ENCODE results near the gene ERCC6L2.

ERCC6L2 gene

DNA sequence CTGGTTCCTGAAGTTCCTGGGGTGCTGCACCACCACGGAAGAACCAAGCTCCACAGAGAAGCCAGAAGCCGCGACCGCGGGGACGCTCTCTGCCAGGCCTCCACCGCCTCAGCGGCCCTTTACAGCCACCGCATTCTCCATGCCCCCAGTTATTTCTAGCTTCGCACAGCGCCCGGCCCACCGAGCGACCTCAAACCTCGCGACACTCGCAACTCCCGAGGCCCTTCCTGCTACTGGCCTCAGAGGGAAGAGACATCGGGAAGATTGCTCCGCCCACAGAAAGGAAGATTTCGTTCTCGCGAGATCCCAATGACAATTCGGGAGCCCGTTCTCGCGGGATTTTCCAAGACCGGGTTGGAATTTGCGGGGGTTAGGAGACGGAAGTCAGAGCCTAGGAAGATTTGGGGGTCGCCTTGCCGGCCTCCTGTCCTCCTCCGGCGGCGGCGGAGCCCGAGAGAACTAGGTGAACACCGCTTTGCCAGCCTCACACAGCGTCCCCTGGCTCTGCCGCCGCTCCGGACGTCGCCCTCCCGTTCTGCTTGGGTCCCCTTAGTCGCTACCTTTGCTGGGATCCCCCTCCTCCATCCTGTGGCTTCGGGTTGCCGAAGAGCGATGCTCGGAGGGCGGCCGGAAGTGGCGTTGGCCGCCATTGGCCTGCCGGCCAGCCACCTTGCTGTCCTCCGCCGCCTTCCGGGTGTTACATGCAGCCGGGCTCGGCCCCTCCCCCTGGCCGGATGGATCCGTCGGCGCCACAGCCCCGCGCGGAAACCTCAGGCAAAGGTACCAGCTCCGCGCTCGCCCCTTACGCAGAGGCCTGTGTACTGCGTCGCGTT, at the start of gene ERCC6L2:
Gene ERCC6L2, plus strand, starts transcription at position 387 of the 833 bp plus-strand sequence. Its CDS starts 348 bp downstream, at position 735.
- peak; percentile 98 for DNase-seq

DNA sequence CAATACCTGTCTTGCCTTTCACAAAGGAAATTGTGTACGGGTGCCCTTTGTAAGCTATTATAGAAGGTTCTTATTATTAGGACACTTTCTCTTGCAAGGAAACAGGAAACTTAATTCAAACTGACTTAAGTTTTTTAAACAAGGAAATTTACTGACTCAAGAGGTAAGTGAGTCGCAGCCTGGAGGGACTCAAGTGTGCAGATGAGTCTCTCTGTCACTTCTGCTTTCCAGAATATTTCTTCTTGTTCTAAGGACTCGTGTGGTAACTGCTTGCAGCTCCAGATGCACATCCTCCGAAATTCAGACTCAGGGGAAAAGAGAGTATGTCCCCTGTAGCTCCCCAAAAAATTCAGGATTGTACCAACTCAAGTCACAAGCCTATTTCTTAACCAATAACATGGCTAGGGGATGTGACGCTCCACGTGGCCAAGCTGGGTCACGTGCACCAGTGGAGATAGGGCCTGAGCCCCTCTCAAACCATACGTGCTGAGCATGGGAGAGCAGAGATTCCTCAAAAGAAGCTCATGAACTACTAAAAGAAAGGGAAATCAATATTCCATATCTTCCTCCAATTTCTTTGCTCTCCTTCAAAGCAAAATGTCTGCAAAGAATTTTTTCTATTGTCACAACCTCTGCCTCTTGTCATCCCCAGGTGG, 49.2 kb upstream of the ERCC6L2 start:
- DNase-seq = no peak

DNA sequence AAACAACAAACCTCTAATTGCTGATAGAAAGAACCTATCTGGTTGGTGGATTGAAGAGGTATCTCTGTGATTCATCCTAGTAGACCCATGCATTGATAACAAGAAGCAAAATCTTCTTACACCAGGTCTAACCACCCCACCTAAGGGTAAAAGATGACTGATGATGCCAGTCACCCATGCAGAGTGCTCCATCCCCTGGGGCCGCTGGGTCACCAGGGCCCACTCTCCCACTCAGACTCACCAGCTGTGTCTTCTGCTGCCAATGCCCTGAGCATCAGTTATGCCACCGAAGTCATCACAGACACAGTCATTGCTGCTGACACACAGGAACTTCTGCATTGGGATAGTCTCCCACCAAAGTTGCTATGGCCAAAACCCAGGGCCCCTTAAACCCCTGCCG, 44.7 kb upstream of the ERCC6L2 start:
- DNase-seq = no peak

- no peak for DNase-seq
Observed at GRCh38 chr9:95831810-95832209, 43.7 kb upstream of the ERCC6L2 start.

- DNase-seq = no peak
Observed at GRCh38 chr9:95833546-95834178, 41.8 kb upstream of the ERCC6L2 start.

GRCh38 chr9:95834281-95834907, 41.1 kb upstream of the ERCC6L2 start:
- DNase-seq = no peak

- no peak for DNase-seq
Observed at GRCh38 chr9:95835393-95835792, 40.1 kb upstream of the ERCC6L2 start.

GRCh38 chr9:95836072-95836471, 39.4 kb upstream of the ERCC6L2 start:
- DNase-seq = no peak

DNA sequence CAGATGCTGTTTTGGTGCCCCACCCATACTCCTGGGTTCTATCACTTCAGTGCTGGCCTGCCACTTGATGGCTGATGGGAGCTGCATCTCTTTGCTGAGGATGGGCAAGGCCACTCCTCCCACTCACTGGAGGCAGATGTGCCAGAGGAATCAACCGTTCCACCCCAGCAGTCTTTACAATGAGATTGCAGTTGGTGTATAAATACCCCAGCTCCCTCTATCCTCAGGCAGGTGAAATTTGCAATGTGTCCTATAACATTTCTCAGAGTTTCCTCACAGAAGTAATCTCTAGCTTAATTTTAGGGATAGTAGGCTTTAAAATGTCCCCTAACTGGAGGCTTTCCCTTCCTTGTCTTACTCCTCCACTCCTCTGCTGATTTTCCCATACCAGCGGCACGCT, 36.5 kb upstream of the ERCC6L2 start:
- no peak for DNase-seq

GRCh38 chr9:95840074-95840473, 35.4 kb upstream of the ERCC6L2 start:
- DNase-seq = no peak

DNA sequence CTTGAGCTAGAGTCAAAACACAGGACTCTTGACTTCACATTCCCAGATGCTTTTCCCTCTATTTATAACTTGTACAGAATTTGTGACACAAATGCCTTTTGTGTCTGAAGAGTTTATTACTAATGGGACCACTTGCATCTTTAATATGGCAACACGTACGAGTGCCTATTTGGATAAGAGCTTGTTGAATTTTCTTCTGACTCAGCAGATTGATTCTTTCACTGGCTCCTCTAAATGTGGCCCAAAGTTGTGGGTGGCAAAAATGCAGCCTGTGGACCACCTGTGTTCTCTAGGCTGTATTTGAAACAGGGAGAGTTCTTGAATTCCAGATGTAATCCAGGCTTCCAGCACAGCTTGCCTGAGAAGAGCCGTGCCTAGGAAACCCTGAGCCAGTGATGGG, 34.1 kb upstream of the ERCC6L2 start:
- no peak for DNase-seq

DNA sequence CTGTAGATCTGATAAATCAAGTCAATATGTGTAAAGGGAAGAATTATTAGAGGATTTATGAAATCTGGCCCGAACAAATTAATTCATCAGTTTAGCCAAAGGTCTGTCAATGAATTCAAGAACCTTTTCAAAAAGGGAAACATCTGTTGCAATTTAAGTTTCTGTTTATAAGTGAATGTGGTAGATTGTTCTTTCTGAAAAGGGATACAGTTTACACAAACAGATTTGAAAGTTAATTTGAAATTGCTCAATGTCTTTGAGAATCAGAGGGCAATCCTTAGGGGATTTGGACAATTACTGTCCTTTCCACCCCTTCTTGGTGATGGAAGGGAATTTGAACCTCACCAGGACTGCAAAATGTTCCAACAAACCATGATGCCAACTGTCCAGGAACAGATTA, 29.7 kb upstream of the ERCC6L2 start:
- DNase-seq = no peak

DNA sequence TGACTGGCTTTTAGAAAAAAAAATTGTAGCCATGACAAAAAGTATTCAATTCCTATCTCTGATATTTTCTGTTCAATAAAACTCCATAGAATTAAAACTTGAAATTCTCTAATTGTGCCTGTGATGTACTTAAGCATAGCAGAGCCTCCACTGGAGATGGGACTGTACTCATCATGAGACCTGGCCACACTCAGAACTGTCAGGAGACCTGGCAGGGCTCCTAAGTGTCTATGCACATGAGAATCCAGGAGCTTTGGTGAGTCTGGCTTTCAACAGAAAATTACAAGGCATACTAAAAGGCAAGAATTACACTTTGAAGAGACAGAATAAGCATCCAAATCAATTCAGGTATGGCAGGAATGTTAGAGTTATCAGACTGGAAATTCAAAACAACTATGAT, 26.7 kb upstream of the ERCC6L2 start:
- no peak for DNase-seq

GRCh38 chr9:95852059-95853032, 23.1 kb upstream of the ERCC6L2 start:
- DNase-seq = peak; percentile 94

GRCh38 chr9:95854386-95855020, 21.0 kb upstream of the ERCC6L2 start:
- DNase-seq = peak; percentile 10

DNA sequence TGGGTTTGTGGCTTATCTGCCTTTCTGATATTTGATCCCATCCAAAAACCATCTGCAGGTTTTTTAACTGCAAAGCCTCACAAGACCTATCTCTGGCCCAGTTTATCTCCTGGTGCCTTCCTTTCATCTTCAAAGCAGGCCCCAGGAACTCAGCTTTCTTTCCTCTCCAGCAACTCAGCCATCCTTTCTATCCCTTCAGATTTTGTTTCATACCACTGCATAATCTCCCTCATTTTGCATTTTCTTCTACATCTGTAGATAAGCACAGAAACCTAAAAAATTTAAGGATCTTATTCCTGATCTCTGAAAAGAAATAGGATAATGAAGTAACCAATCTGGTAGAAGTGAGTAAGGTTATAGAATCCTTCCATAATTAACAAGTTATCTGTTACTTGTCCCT, 19.5 kb upstream of the ERCC6L2 start:
- DNase-seq = no peak

DNA sequence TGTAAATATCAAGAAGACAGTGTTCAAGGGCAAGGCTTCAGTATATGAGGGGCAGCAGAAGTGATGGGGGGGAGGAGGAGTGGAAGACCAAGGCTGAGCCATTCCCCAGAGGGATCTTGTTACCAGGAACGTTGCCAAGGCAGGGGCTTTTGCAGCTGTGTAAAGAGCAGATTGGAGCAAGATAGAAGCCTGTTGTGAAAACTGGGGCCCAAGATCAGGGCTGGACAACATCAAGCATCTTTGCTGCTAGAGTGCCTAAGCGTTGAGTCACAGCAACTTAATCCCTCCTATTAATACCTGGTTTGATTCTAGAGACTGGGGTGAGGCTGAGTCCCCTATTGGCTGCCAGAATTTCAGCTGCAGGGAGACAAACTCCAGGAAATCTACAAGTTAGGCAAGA, 18.4 kb upstream of the ERCC6L2 start:
- peak; percentile 92 for DNase-seq

DNA sequence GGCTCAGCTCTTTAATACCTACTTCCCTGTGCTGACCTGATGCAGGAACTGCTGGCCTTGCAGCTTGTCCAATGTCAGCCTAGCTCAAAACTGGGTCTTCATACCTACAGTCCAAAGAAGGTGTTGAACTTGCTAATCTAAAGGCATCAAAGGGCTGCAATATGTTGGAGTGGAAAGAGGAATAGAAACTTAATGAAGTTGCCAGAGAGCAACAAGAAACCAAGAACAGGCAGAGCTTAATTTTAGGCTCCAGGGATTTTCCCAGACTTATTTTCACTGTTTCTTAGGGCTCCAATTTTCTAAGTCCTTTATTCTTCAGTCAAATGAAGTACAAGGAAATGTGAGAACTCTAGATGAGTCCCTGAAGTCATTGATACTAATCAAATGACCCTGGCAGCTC, 17.6 kb upstream of the ERCC6L2 start:
- no peak for DNase-seq

GRCh38 chr9:95862343-95862742, 13.1 kb upstream of the ERCC6L2 start:
- no peak for DNase-seq

DNA sequence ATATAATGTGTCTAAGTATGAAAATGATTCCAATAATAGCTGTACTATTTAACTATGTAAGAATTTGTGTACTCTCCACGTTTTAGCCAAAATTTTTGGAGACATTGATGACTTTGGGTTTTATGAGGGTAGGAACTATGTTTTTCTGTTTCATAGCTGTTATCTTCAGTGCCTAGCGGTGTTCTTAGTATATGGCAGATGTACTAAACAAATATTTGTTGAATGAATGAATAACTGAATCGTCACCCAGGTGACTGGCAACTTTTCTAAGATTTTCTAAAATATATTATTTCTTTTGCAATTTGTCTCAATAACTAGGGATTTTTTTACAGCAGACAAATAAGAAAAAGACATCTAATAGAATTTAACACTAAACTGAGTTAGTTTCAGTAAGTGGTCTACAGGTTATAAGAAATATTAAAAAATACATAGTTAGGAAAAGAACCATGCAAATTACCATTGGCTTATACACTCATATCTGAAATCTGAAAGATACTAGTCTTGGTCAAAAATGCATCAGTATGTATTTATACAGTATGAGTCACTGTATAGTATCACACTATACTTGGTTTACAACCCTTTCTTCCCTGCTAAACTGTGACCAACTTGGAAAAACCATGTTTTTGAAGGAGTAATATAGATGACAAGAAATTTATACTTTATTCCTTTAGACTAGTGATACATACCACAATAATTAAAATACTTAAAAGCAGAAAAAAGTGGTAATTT, 10.5 kb upstream of the ERCC6L2 start:
- no peak for DNase-seq

DNA sequence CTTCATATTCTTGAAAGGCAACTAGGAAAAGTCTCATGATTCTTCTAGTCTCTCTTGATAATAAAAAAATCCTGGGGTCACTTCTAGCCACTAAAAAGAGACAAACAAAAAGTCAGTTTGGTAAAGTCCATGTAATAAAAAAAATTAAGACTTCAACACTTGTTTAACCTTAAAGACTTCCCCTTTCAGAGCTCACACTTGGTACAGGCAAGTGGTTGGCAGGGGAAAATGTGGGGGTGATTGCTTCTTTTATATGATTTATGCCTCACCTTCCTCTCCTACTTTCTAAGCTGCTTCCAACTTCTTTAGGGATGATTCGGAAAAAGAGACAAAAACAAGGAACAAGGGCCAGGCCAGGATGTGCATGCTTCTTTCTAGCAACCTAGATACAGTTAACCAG, 5.1 kb upstream of the ERCC6L2 start:
- DNase-seq = no peak

Measured in NCI-H1092 treated with DMSO at 0.1 percent for 48 hours (cell line).